Measurements from ENCODE around the gene OSBPL3.
A peak's percentile ranks its signal among the peaks of the same experiment; 100 is the strongest.

OSBPL3 gene

DNA sequence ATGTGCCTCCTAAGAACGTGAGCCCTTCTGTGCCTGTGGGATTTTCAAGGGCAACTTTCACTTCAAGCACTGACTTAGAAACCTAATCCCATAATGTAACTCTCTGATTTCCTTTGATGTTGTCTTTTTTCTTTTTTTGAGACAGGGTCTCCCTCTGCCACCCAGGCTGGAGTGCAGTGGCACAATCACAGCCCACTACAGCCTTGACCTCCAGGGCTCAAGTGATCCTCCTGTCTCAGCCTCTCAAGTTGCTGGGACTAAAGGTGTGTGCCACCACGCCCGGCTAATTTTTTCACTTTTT is 158.3 kb downstream of the OSBPL3 start:
- DNase-seq (ENCODE audit: extremely low read depth, low read depth): no peak
- TF ChIP-seq, protein P1, sequence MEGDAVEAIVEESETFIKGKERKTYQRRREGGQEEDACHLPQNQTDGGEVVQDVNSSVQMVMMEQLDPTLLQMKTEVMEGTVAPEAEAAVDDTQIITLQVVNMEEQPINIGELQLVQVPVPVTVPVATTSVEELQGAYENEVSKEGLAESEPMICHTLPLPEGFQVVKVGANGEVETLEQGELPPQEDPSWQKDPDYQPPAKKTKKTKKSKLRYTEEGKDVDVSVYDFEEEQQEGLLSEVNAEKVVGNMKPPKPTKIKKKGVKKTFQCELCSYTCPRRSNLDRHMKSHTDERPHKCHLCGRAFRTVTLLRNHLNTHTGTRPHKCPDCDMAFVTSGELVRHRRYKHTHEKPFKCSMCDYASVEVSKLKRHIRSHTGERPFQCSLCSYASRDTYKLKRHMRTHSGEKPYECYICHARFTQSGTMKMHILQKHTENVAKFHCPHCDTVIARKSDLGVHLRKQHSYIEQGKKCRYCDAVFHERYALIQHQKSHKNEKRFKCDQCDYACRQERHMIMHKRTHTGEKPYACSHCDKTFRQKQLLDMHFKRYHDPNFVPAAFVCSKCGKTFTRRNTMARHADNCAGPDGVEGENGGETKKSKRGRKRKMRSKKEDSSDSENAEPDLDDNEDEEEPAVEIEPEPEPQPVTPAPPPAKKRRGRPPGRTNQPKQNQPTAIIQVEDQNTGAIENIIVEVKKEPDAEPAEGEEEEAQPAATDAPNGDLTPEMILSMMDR (IDR thresholded peaks at IDR 0.05; ENCODE audit: low read depth, low read length): no peak

DNA sequence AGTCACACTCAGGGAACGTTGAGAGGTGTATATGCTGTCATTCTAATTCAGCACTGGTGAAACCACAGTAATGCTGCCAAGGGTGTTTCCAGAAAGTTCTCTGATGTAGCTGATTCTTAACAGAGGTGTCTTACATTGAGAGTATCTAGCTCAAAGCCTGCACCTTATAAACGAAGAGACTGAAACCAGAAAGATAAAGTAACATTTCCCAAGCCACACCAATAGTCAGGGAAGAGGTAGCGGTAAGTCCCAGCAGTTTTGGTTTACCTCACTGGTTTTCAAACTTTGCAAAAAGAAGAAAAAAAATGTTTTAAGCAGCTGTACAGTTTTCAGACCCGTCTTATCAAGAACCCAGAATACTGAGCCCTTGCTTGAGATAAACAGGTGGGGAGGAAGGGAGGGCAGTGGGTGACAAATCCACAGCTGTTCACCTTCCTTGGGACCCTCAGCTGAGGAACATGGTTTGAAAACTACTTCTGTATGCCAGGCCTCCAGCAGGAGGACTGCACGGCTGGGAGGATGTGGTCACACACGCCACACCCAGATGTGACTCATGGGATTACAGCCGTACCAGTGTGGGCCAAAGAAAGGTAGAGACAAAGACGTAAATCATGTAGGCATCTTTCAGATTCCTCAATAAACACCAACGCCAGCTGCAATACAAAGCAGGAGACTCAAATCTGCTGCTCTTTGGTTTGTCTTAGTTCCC is 158.8 kb downstream of the OSBPL3 start:
- TF ChIP-seq, protein P1 (IDR thresholded peaks at IDR 0.05; ENCODE audit: low read depth, low read length): peak; percentile 24
- DNase-seq (ENCODE audit: extremely low read depth, low read depth): no peak

DNA sequence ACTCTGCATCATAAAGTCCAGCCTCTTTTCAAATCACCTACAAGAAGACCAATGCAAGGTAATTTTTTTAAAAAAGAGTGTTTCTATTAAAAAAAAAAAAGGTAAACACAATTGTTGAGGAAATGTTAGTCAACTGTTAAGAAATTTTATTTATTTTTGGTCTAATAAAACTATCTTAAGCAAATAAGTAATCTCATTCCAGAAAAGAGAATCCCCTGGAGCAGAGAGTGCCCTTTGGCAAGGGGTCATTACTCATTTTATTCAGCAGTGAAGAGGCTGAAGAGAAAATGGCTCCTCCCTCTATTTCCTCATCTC is 159.3 kb downstream of the OSBPL3 start:
- TF ChIP-seq, protein P1 (IDR thresholded peaks at IDR 0.05; ENCODE audit: low read depth, low read length): no peak

DNA sequence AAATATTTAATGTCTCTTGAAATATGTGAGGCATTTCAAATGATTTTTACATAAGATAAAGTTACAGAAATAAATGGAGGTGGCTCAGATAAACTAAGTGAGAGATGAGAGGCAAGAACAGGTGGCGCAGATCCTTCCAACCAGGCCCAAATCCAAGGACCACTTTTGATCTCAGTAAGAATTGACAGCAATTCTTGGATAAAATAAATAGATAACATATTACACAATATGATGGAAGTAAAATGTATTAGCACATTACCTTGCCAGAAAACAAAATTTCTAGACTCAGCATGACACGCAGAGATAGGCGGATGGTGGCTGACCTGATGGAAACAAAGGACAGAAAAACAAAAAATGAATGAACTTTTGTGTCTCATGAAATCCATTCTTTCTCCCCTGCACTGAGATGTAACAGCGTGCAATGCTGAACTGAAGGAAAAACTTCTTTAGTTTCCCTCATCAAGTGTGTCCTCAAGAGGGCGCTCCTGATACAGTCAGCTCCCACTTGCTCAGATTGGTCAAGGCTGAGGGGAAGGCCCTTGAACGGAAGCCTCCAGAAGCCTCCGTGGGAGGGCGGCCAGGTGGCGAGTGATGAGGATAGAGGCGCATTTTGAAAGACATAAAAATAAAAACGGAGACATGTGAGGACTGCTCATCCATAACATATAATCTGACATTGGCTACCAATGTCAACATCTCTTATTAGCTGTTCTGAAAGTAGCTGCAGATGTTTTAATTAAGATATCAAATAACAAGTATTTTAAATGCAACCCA is 159.9 kb downstream of the OSBPL3 start:
- TF ChIP-seq, protein P1 (IDR thresholded peaks at IDR 0.05; ENCODE audit: low read depth, low read length): peak; percentile 93

More for the DNA sequence above, 159.3 kb downstream of the OSBPL3 start:
- DNase-seq (ENCODE audit: extremely low read depth, low read depth): peak; percentile 63

DNA sequence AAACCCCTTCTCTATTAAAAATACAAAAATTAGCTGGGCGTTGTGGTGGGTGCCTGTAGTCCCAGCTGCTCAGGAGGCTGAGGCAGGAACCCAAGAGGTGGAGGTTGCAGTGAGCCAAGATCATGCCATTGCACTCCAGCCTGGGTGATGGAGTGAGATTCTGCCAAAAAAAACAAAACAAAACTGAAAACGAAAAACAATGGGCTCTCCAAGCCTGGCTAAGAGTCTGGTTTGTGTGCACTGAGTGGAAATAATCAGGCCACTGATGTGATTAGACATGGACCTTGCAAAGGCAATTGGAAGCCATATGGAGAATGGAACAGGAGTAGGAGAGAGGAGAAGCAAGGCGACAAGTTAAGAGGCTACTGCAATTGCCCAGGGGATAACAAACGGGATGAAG is 162.6 kb downstream of the OSBPL3 start:
- no peak for DNase-seq (ENCODE audit: extremely low read depth, low read depth)
- TF ChIP-seq, protein P1 (IDR thresholded peaks at IDR 0.05; ENCODE audit: low read depth, low read length): no peak

More for the DNA sequence above, 159.9 kb downstream of the OSBPL3 start:
- peak; percentile 75 for DNase-seq (ENCODE audit: extremely low read depth, low read depth)

DNA sequence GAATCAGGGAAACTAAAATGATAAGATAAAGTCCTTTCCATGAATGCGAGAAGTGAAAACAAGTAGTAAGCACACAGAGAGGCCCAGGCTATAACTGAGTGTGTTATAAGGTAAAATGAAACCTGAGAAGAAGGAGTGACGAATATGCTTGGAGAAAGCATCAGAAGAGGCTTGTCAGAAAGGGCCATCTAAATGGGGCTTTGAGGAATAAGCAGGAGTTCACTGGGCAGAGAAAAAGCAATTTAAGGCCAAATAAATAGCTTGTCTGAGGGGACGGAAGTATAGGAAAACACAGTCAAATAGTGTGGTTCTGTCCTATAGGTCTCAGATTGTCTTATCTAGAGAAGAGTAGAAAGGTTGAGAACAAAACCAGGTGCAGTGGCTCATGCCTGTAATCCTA is 163.1 kb downstream of the OSBPL3 start:
- TF ChIP-seq, protein P1 (IDR thresholded peaks at IDR 0.05; ENCODE audit: low read depth, low read length): no peak
- DNase-seq (ENCODE audit: extremely low read depth, low read depth): no peak

DNA sequence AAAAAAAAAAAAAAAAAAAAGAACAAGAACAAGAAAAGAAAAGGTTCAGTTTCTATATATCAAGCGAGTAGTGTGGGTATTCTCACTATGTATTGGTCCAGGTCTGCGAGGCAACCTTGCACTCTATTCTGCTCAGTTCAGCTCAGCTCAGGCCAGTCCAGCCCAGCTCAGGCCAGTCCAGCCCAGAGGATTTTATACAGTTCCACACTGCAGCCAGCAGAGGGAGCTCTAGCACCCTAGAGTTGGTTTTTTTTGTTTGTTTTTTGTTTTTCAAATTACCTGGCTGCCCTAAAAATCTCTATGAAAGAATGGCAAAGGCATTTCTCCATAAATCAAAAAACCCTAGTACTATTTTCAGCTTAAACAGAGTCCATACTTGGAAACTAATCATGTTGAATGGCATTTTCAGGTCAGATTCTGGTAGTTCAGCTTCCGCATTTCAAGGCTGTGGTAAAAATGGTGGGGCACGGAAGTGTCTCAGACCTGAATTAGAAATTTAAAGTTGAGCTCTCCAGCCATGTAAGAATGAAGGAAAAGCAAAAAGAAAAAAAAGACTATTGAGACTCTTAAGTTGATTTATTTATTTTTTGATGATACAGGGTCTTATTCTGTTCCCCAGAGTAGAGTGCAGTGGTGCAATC is 167.6 kb downstream of the OSBPL3 start:
- DNase-seq (ENCODE audit: extremely low read depth, low read depth): no peak
- TF ChIP-seq, protein P1 (IDR thresholded peaks at IDR 0.05; ENCODE audit: low read depth, low read length): peak; percentile 84
